Measurements from ENCODE around the gene MKRN2OS. TPM values are rescaled to one million over a fixed set of nuclear protein-coding genes. Genes with fewer than 3 reads are reported as not detected.
A peak's percentile ranks its signal among the peaks of the same experiment; 100 is the strongest.

The MKRN2OS gene
- total and polyA plus RNA-seq, 3 donors from 2014 or later, result not detected

DNA sequence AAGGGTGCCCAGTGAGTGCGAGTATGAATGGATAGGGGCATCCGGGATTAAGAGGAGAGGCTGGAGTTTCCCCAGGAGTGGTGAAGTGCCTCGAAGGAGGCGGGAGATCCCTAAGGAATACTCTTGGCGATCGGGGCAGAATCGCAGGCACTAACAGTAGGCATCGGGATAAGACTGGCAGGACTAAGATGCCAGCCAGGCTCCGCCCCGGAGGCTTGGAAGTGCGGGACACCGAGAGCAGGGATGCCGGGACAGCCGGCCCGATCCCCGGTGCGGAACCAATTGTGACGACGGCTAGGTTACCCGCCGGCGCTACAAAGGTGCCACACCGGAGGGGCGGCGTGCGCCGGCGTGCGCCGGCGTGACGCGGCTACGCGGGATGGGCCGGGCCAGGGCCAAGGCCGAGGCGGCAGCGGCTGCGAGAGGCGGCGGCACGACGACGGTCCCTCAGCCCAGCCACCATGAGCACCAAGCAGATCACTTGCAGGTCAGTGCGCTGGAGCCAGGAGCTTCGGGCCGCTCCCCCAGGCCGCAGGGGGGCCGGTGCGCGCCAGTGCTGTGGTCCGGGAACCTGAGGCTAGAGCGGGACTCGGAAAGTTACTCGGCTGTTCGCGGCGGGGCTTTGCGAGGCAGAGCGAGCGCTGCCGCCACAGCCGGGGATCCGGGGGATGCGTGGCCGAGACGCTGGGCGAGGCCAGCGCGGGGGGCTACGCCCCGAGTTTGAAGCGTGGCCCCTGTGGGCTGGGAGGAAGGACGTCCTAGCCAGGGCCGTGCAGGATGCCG lies 11.6 kb upstream of the MKRN2OS start, which contains the start of gene MKRN2:
TSS of gene MKRN2 (plus strand) at position 398 of the 783 bp plus-strand sequence. CDS start at position 462, 64 bp downstream.
- TF ChIP-seq POLR2A (IDR thresholded peaks at IDR 0.05), result peak; percentile 92
- TF ChIP-seq, protein P1, sequence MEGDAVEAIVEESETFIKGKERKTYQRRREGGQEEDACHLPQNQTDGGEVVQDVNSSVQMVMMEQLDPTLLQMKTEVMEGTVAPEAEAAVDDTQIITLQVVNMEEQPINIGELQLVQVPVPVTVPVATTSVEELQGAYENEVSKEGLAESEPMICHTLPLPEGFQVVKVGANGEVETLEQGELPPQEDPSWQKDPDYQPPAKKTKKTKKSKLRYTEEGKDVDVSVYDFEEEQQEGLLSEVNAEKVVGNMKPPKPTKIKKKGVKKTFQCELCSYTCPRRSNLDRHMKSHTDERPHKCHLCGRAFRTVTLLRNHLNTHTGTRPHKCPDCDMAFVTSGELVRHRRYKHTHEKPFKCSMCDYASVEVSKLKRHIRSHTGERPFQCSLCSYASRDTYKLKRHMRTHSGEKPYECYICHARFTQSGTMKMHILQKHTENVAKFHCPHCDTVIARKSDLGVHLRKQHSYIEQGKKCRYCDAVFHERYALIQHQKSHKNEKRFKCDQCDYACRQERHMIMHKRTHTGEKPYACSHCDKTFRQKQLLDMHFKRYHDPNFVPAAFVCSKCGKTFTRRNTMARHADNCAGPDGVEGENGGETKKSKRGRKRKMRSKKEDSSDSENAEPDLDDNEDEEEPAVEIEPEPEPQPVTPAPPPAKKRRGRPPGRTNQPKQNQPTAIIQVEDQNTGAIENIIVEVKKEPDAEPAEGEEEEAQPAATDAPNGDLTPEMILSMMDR (IDR thresholded peaks at IDR 0.05), result no peak
- WGBS, 2 donors, result 0% methylated on average over 15 to 76 of the region's 77 CpGs
- Histone ChIP-seq H3K4me1 (peaks cover 15% of the 10 kb centered on the region), H3K27ac (peak within 1 kb of the TSS; percentile 88 to 95), H3K9me3 (no peaks in the 10 kb centered on the region), H3K4me3 (peak within 1 kb of the TSS; percentile 82 to 97), H3K27me3 (no peaks in the 10 kb centered on the region), H3K36me3 (ENCODE audit: low read depth, missing control alignments) (no peaks in the 10 kb centered on the region)
- intact Hi-C loops (cut with DNase I; ENCODE audit: low total_unique reads), result no loop called here
- peak; percentile 84 for DNase-seq

DNA sequence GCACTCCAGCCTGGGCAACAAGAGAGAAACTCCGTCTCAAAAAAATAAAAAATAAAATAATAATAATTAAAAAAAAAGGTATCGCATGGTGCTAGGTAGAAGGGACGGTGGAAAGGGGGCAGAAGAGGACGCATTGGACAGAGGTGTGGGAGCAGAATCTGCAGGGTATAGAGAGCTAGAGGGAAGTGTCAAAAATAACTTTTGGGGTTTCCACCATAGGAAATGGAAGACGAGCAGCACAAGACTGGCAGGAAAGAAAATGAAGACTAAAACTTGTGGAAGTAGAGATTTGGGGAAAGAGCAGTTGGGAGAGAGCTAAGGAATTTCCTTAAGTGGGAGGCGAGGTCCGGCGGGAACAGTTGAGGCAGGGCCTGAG lies 11.0 kb upstream of the MKRN2OS start:
- Histone ChIP-seq H3K27ac (peak overlapping the region in 1 of 2 donors; percentile 95), H3K9me3 (no peaks in the 10 kb centered on the region), H3K4me1 (peaks cover 15% of the 10 kb centered on the region), H3K4me3 (peak overlapping the region; percentile 82 to 97), H3K27me3 (no peaks in the 10 kb centered on the region), H3K36me3 (ENCODE audit: low read depth, missing control alignments) (no peaks in the 10 kb centered on the region)
- intact Hi-C loops (cut with DNase I; ENCODE audit: low total_unique reads), result no loop called here
- TF ChIP-seq, protein P1 (IDR thresholded peaks at IDR 0.05), result no peak
- TF ChIP-seq POLR2A (IDR thresholded peaks at IDR 0.05), result no peak
- 1% methylated on average over 8 of the region's 8 CpGs for WGBS, 2 donors
- no peak for DNase-seq

- no peak overlapping the region for H3K27ac ChIP-seq
- no peaks in the 10 kb centered on the region for H3K9me3 ChIP-seq
- peak overlapping the region; percentile 17 to 54 for H3K4me3 ChIP-seq
- H3K27me3 ChIP-seq, result no peaks in the 10 kb centered on the region
- DNase-seq, result peak; percentile 32
- intact Hi-C loops (cut with DNase I; ENCODE audit: low total_unique reads), result no loop called here
- no peak for TF ChIP-seq POLR2A (IDR thresholded peaks at IDR 0.05)
- TF ChIP-seq, protein P1 (IDR thresholded peaks at IDR 0.05), result no peak
- H3K4me1 ChIP-seq, result peaks cover 11% of the 10 kb centered on the region
- H3K36me3 ChIP-seq (ENCODE audit: low read depth, missing control alignments), result no peaks in the 10 kb centered on the region
- 5% methylated on average over 19 to 26 of the region's 26 CpGs for WGBS, 2 donors
These were observed 8.7 kb upstream of the MKRN2OS start for GRCh38 chr3:12553921-12554391.

DNA sequence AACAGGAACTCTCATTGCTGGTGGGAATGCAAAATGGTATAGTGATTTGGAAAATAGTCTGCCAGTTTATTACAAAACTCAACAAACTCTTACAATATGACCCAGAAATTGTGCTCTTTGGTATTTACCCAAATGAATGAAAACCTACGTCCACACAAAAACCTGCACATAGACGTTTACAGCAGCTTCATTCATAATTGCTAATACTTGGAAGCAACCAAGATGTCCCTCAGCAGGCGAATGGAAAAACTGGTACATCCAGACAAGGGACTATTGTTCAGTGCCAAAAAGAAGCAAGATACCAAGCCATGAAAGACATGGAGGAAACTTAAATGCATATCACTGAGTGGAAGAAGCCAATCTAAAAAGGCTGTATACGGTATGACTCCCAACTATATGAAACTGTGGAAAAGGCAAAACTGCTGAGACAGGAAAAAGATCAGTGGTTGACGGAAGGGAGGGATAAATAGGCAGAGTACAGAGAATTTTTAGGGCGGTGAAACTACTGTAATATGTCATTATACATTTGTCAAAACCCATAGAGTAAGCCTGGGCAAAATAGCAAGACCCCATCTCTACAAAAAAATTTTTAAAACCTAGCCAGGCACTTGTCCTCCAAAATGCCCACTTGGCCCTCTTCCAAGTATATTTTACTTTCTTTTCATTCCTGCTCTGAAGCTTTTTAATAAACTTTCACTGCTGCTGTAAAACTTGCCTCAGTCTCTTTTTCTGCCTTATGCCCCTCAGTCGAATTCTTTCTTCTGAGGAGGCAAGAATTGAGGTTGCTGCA lies 4.9 kb upstream of the MKRN2OS start:
- H3K4me3 ChIP-seq, result no peak overlapping the region
- no peaks in the 10 kb centered on the region for H3K27me3 ChIP-seq
- 65 to 71% methylated on average over 7 of the region's 7 CpGs for WGBS, 2 donors
- no peaks in the 10 kb centered on the region for H3K36me3 ChIP-seq (ENCODE audit: low read depth, missing control alignments)
- H3K9me3 ChIP-seq, result no peaks in the 10 kb centered on the region
- DNase-seq, result no peak
- intact Hi-C loops (cut with DNase I; ENCODE audit: low total_unique reads), result no loop called here
- no peak overlapping the region for H3K27ac ChIP-seq
- H3K4me1 ChIP-seq, result no peaks in the 10 kb centered on the region
- TF ChIP-seq, protein P1 (IDR thresholded peaks at IDR 0.05), result no peak
- no peak for TF ChIP-seq POLR2A (IDR thresholded peaks at IDR 0.05)
